H1 (cell line): ENCODE results near the gene KLK4. TPM values are rescaled to one million over a fixed set of nuclear protein-coding genes. Genes with fewer than 3 reads are reported as not detected.

Experiments
- CTCF ChIA-PET: fragments of 300-600 bp; sonication (Branson Sonifier 250); formaldehyde crosslinking; loops from one replicate; lab custom pipeline; 2021; ENCODE audit not compliant: partially characterized antibody; lab: Charles Lee
- POLR2A ChIA-PET: fragments of 300-600 bp; sonication (Branson Sonifier 250); formaldehyde crosslinking; loops from one replicate; lab custom pipeline; 2021; ENCODE audit warnings: inconsistent platforms; ENCODE audit not compliant: partially characterized antibody; lab: Charles Lee
- DNase-seq, 2 experiments: peaks; one replicate each; pipeline versions ENCODE4 v3.0.0 to v3.0.0-alpha.2; 2010 to 2022; ENCODE audit warnings: low spot score in 2 of 2, low read depth in 1 of 2, mixed read lengths in 1 of 2
- FAIRE-seq: peaks from 2 replicates; lab custom pipeline; 2011; peaks lifted over from hg19 to GRCh38; lab: Jason Lieb, UNC
- H2AFZ ChIP-seq: 2 replicates; pipeline ENCODE4 v1.8.1; 2012; ENCODE audit warnings: low read length, inconsistent platforms
- H2AK5ac ChIP-seq: 2 replicates; pipeline ENCODE4 v1.6.1; 2013; ENCODE audit warnings: low read depth, low read length
- H2BK120ac ChIP-seq: replicated peaks from 2 replicates; pipeline ENCODE3; 2013; ENCODE audit warnings: low read depth, low read length, inconsistent platforms
- H2BK12ac ChIP-seq: 2 replicates; pipeline ENCODE4 v1.6.1; 2013; ENCODE audit warnings: low read depth, low read length
- H2BK15ac ChIP-seq: 2 replicates; pipeline ENCODE4 v1.6.1; 2013; ENCODE audit warnings: low read length
- H2BK20ac ChIP-seq: 2 replicates; pipeline ENCODE4 v1.6.1; 2013; ENCODE audit warnings: low read length
- H2BK5ac ChIP-seq: 2 replicates; pipeline ENCODE4 v1.6.1; 2013; ENCODE audit warnings: low read depth, low read length
- H3K14ac ChIP-seq: 2 replicates; pipeline ENCODE4 v1.6.1; 2013; ENCODE audit warnings: inconsistent platforms; ENCODE audit not compliant: insufficient read length
- H3K18ac ChIP-seq: 2 replicates; pipeline ENCODE4 v1.6.1; 2013; ENCODE audit warnings: low read length; ENCODE audit errors: extremely low read depth
- H3K23ac ChIP-seq: 2 replicates; pipeline ENCODE4 v1.6.1; 2013; ENCODE audit warnings: inconsistent platforms; ENCODE audit not compliant: insufficient read length
- H3K23me2 ChIP-seq: 2 replicates; pipeline ENCODE4 v1.6.1; 2013; ENCODE audit warnings: low read depth, low read length
- H3K27ac ChIP-seq: 2 replicates; pipeline ENCODE4 v1.6.1; 2011; ENCODE audit warnings: low read depth, low read length, inconsistent platforms
- H3K27me3 ChIP-seq, 4 experiments: replicated peaks in 1 of 4; 1 replicate in 1 of 4; 2 replicates in 3 of 4; pipeline versions ENCODE4 v1.6.1 to v1.8.1; 2011 to 2013; ENCODE audit warnings: low read length in 3 of 4, mild to moderate bottlenecking in 3 of 4, inconsistent platforms in 2 of 4, mixed read lengths in 2 of 4, moderate library complexity in 1 of 4; ENCODE audit not compliant: control insufficient read depth in 3 of 4, insufficient read depth in 3 of 4; ENCODE audit errors: extremely low read depth in 1 of 4
- H3K36me3 ChIP-seq, 4 experiments: 2 replicates each; pipeline versions ENCODE4 v1.6.1 to v1.8.1; 2011 to 2013; ENCODE audit warnings: mild to moderate bottlenecking in 4 of 4, low read length in 3 of 4, moderate library complexity in 2 of 4, control low read depth in 1 of 4, inconsistent platforms in 1 of 4; ENCODE audit not compliant: insufficient read depth in 4 of 4, control insufficient read depth in 2 of 4
- H3K4ac ChIP-seq: replicated peaks from 2 replicates; pipeline ENCODE3; 2013; ENCODE audit warnings: low read length, low read depth, mixed read lengths, inconsistent platforms; ENCODE audit not compliant: insufficient read length
- H3K4me1 ChIP-seq, 4 experiments: replicated peaks in 1 of 4; 1 replicate in 1 of 4; 2 replicates in 3 of 4; pipeline versions ENCODE4 v1.6.1 to v1.8.1; 2011 to 2013; ENCODE audit warnings: low read length in 3 of 4, inconsistent platforms in 2 of 4, mixed read lengths in 1 of 4; ENCODE audit not compliant: insufficient read depth in 4 of 4, control insufficient read depth in 3 of 4
- H3K4me2 ChIP-seq, 2 experiments: 2 replicates each; pipeline versions ENCODE4 v1.6.1 to v1.8.1; 2011 to 2013; ENCODE audit warnings: low read depth in 2 of 2, low read length in 2 of 2, control low read depth in 1 of 2, inconsistent platforms in 1 of 2, mild to moderate bottlenecking in 1 of 2; ENCODE audit not compliant: insufficient read depth in 1 of 2
- H3K4me3 ChIP-seq, 4 experiments: fragments of 200-600, 300-600 bp in 1 of 4; sonication (generic), shearing (Covaris generic), sonication (Bioruptor Twin) in 1 of 4; 2 replicates each; pipeline versions ENCODE4 v1.5.1 to v1.8.1; 2011 to 2016; ENCODE audit warnings: low read length in 4 of 4, low read depth in 3 of 4, control low read depth in 2 of 4, inconsistent platforms in 2 of 4, mild to moderate bottlenecking in 2 of 4, mixed read lengths in 1 of 4, moderate library complexity in 1 of 4; ENCODE audit not compliant: insufficient read depth in 2 of 4; ENCODE audit errors: extremely low read depth in 1 of 4
- H3K56ac ChIP-seq: replicated peaks from 2 replicates; pipeline ENCODE3; 2013; ENCODE audit warnings: low read depth, mild to moderate bottlenecking, mixed read lengths, low read length, inconsistent platforms; ENCODE audit not compliant: insufficient read length
- H3K79me1 ChIP-seq: 2 replicates; pipeline ENCODE4 v1.6.1; 2013; ENCODE audit warnings: low read depth, low read length, control low read depth
- H3K79me2 ChIP-seq, 2 experiments: 2 replicates each; pipeline versions ENCODE4 v1.6.1 to v1.8.1; 2012 to 2013; ENCODE audit warnings: low read length in 2 of 2, mild to moderate bottlenecking in 2 of 2, inconsistent platforms in 1 of 2; ENCODE audit not compliant: insufficient read depth in 2 of 2, control insufficient read depth in 1 of 2
- H3K9ac ChIP-seq, 4 experiments: replicated peaks in 1 of 4; 1 replicate in 1 of 4; 2 replicates in 3 of 4; pipeline versions ENCODE4 v1.6.1 to v1.8.1; 2011 to 2013; ENCODE audit warnings: low read depth in 3 of 4, low read length in 3 of 4, control low read depth in 2 of 4, mild to moderate bottlenecking in 2 of 4, moderate library complexity in 2 of 4, inconsistent platforms in 1 of 4; ENCODE audit errors: extremely low read depth in 1 of 4
- H3K9me3 ChIP-seq, 2 experiments: 2 replicates each; pipeline versions ENCODE4 v1.6.1 to v1.8.1; 2012 to 2013; ENCODE audit warnings: mild to moderate bottlenecking in 2 of 2, moderate library complexity in 2 of 2, control low read depth in 1 of 2, inconsistent platforms in 1 of 2, low read depth in 1 of 2, low read length in 1 of 2, mixed read lengths in 1 of 2; ENCODE audit not compliant: insufficient read depth in 2 of 2
- H4K20me1 ChIP-seq, 2 experiments: replicated peaks in 1 of 2; 2 replicates each; pipeline versions ENCODE3 to v1.8.1; 2011 to 2013; ENCODE audit warnings: inconsistent platforms in 2 of 2, low read length in 2 of 2, mild to moderate bottlenecking in 1 of 2; ENCODE audit not compliant: insufficient read depth in 2 of 2, control insufficient read depth in 1 of 2
- H4K5ac ChIP-seq: 2 replicates; pipeline ENCODE4 v1.6.1; 2013; ENCODE audit warnings: low read length, low read depth, mixed read lengths, inconsistent platforms; ENCODE audit not compliant: insufficient read length
- H4K8ac ChIP-seq: 2 replicates; pipeline ENCODE4 v1.8.0; 2013; ENCODE audit warnings: mild to moderate bottlenecking, moderate library complexity, low read length, inconsistent platforms; ENCODE audit not compliant: insufficient read depth; ENCODE audit errors: extremely low read depth
- H4K91ac ChIP-seq: replicated peaks from 2 replicates; pipeline ENCODE3; 2013; ENCODE audit warnings: low read length, mixed read lengths, inconsistent platforms; ENCODE audit not compliant: insufficient read length
- CTBP2 ChIP-seq: IDR thresholded peaks from 2 replicates; pipeline ENCODE4 v1.7.0; 2011; ENCODE audit warnings: borderline replicate concordance, mild to moderate bottlenecking, moderate library complexity, mixed read lengths, low read length; ENCODE audit not compliant: insufficient read depth, insufficient read length
- CTCF ChIP-seq, 3 experiments: IDR thresholded peaks; 1 replicate in 2 of 3; 2 replicates in 1 of 3; pipeline versions ENCODE4 v1.5.1 to v1.6.1; 2011; ENCODE audit warnings: low read length in 3 of 3, mild to moderate bottlenecking in 3 of 3, inconsistent platforms in 2 of 3, low read depth in 1 of 3, moderate library complexity in 1 of 3; ENCODE audit not compliant: insufficient read depth in 1 of 3; ENCODE audit errors: control extremely low read depth in 1 of 3
- FOSL1 ChIP-seq: IDR thresholded peaks from 2 replicates; pipeline ENCODE4 v1.6.1; 2011; ENCODE audit warnings: mild to moderate bottlenecking, low read depth, low read length, moderate library complexity; ENCODE audit not compliant: insufficient read depth
- KDM4A ChIP-seq: IDR thresholded peaks from one replicate; pipeline ENCODE4 v1.7.1; 2012; ENCODE audit warnings: low read depth, mild to moderate bottlenecking, moderate library complexity, low read length, inconsistent platforms; ENCODE audit not compliant: severe bottlenecking
- POLR2A ChIP-seq, 2 experiments: IDR thresholded peaks; 1 replicate in 1 of 2; 2 replicates in 1 of 2; pipeline ENCODE4 v1.6.1; 2011; ENCODE audit warnings: low read depth in 2 of 2, low read length in 2 of 2, mild to moderate bottlenecking in 2 of 2; ENCODE audit errors: control extremely low read depth in 1 of 2
- RBBP5 ChIP-seq: IDR thresholded peaks from 2 replicates; pipeline ENCODE4 v1.7.1; 2012; ENCODE audit warnings: low read depth, mild to moderate bottlenecking, inconsistent platforms, low read length, moderate library complexity, borderline replicate concordance
- SIN3A ChIP-seq, 2 experiments: IDR thresholded peaks in 1 of 2; conservative IDR thresholded peaks in 1 of 2; 2 replicates each; pipeline ENCODE4 v1.6.1; 2011 to 2012; ENCODE audit warnings: low read length in 2 of 2, improper control_type of control experiment in 1 of 2, low read depth in 1 of 2, mild to moderate bottlenecking in 1 of 2
- SIRT6 ChIP-seq: IDR thresholded peaks from one replicate; pipeline ENCODE4 v1.7.1; 2012; ENCODE audit warnings: low read length, inconsistent platforms
- SUZ12 ChIP-seq: fragments of 200-600 bp; sonication (generic); IDR thresholded peaks from 2 replicates; pipeline ENCODE4 v1.6.1; 2012; ENCODE audit warnings: mild to moderate bottlenecking, inconsistent platforms, low read length, moderate library complexity, mixed read lengths
- WGBS, 2 experiments: shearing (Covaris generic) in 1 of 2; methylation state at CpG; one replicate each; pipeline versions ENCODE4 v1.1.6 to v1.1.7; 2013 to 2015; ENCODE audit warnings: low lambda C conversion rate in 2 of 2, mixed read lengths in 2 of 2, inconsistent platforms in 1 of 2, low coverage in 1 of 2, missing lambda C conversion rate in 1 of 2; ENCODE audit not compliant: insufficient replicate concordance in 2 of 2, insufficient coverage in 1 of 2, insufficient read length in 1 of 2; ENCODE audit errors: extremely low coverage in 1 of 2, missing lambda C conversion rate in 1 of 2; 5-methylcytosine and 5-hydroxymethylcytosine counted together
- polyA plus RNA-seq, 7 experiments: library from polyadenylated mRNA; depleted of rRNA in 3 of 7; stranded (reverse) in 5 of 7; unstranded in 2 of 7; fragments of >200 nt in 5 of 7; fragments of 200-250 nt in 2 of 7; gene quantifications; 1 replicate in 5 of 7; 2 replicates in 1 of 7; 4 replicates in 1 of 7; pipeline versions ENCODE4 v1.2.1 to v1.2.3, GENCODE V29; 2011 to 2013; ENCODE audit warnings: missing spikeins in 2 of 7, mixed read lengths in 2 of 7
- total RNA-seq: library from RNA; stranded (reverse); fragmentation: NEBNext Ultra II Directional; extraction: Animal tissue kit (Norgen Biotek cat#: 25700); gene quantifications from 2 replicates; pipeline ENCODE4 v1.2.1, GENCODE V29; 2021

The KLK4 gene
- total and polyA plus RNA-seq, 2 of the 8 experiments (the other 6 are each of a cell fraction or from before 2014, with no cell fraction given): 0.44 TPM; not detected in 1

- WGBS, 2 experiments: 65% methylated on average over 7 of the region's 9 CpGs; no CpG with 5 or more reads in 1 of the 2 experiments
- Histone ChIP-seq H3K9ac (no peak overlapping the region), H3K4me1 (no peaks in the 10 kb centered on the region), H2BK120ac (no peak overlapping the region), H3K18ac (no peak overlapping the region), H2AK5ac (no peak overlapping the region), H2BK20ac (0 out of 2 replicates have a peak overlapping the region, but pooled peaks have one; percentile 61), H4K8ac (no peak overlapping the region), H2BK5ac (no peak overlapping the region), H3K36me3 (no peaks in the 10 kb centered on the region), H3K4ac (no peak overlapping the region), H2BK15ac (no peak overlapping the region), H4K5ac (no peak overlapping the region), H2AFZ (no peak overlapping the region), H3K27me3 (no peaks in the 10 kb centered on the region; a peak in 1 of 7 replicates), H3K79me1 (no peaks in the 10 kb centered on the region), H3K23me2 (no peaks in the 10 kb centered on the region; the same call in 1 of the 2 replicates), H3K9me3 (no peaks in the 10 kb centered on the region; a peak in 1 of 4 replicates), H3K23ac (no peak overlapping the region), H3K56ac (no peak overlapping the region), H3K4me3 (no peak overlapping the region), H4K20me1 (no peaks in the 10 kb centered on the region), H3K27ac (no peak overlapping the region), H3K14ac (no peak overlapping the region), H2BK12ac (no peak overlapping the region; the same call in 1 of the 2 replicates), H4K91ac (no peak overlapping the region), H3K79me2 (no peaks in the 10 kb centered on the region), H3K4me2 (no peak overlapping the region)
- ChIA-PET POLR2A (interaction anchor here (1.0 kb wide), 1 partner anchor 9 kb away, joined by 3 read pairs; no protein-coding TSS in a partner anchor), CTCF (no interaction called here)
- DNase-seq: no peak
- no peak for FAIRE-seq
- TF ChIP-seq CTCF (IDR thresholded peaks at IDR 0.05; ENCODE audit: control extremely low read depth in 1 of 3, insufficient read depth in 1 of 3, low read depth in 1 of 3, low read length in 3 of 3) (no peak), POLR2A (IDR thresholded peaks at IDR 0.05; ENCODE audit: control extremely low read depth in 1 of 2, low read depth in 2 of 2, low read length in 2 of 2) (no peak), RBBP5 (no peak), SIRT6 (no peak), FOSL1 (no peak), SIN3A (conservative IDR thresholded peaks at IDR 0.05 in 1 of 2, IDR thresholded peaks at IDR 0.05 in 1 of 2; ENCODE audit: low read depth in 1 of 2, low read length in 2 of 2) (no peak), SUZ12 (no peak), CTBP2 (no peak), KDM4A (no peak)
Measured at GRCh38 chr19:50959731-50960500, 48.7 kb upstream of the KLK4 start.
